HEK293T (cell line): ENCODE results near the gene LPCAT1.
"Not testable (repeated sequence)": the region's sequence is repeated elsewhere in the genome, so short reads cannot be mapped to it uniquely, and the experiment has no call there.

Experiments used
- CTCF ChIA-PET: fragments of 350-600 bp; formaldehyde crosslinking; extraction: SDS; loops from one replicate; lab custom pipeline; 2021; ENCODE audit warnings: antibody characterized with exemption, inconsistent platforms; lab: Yijun Ruan, JAX
- POLR2A ChIA-PET: fragments of 350-600 bp; formaldehyde crosslinking; extraction: SDS; loops from one replicate; lab custom pipeline; 2020; ENCODE audit warnings: antibody characterized with exemption, inconsistent platforms; lab: Yijun Ruan, JAX
- DNase-seq: peaks from one replicate; pipeline ENCODE4 v3.0.0; 2012; ENCODE audit warnings: mixed read lengths; ENCODE audit errors: extremely low spot score
- ARNT ChIP-seq: fragments of 450-650 bp; IDR thresholded peaks from 2 replicates; pipeline ENCODE4 v1.6.1; 2017; ENCODE audit warnings: mild to moderate bottlenecking
- BHLHE40 ChIP-seq: fragments of 450-650 bp; IDR thresholded peaks from 2 replicates; pipeline ENCODE4 v1.6.1; 2016; ENCODE audit warnings: mild to moderate bottlenecking, moderate library complexity, borderline replicate concordance
- CTBP1 ChIP-seq: fragments of 450-650 bp; IDR thresholded peaks from 2 replicates; pipeline ENCODE4 v1.6.1; 2016; ENCODE audit warnings: borderline replicate concordance
- FOXA1 ChIP-seq: fragments of 450-650 bp; IDR thresholded peaks from 2 replicates; pipeline ENCODE4 v1.6.1; 2016; ENCODE audit warnings: mild to moderate bottlenecking
- FOXK2 ChIP-seq: fragments of 450-650 bp; IDR thresholded peaks from 2 replicates; pipeline ENCODE4 v1.6.1; 2016; ENCODE audit warnings: mild to moderate bottlenecking
- FOXM1 ChIP-seq: fragments of 450-650 bp; IDR thresholded peaks from 2 replicates; pipeline ENCODE4 v1.6.1; 2017; ENCODE audit warnings: mild to moderate bottlenecking, borderline replicate concordance
- HDGF ChIP-seq: fragments of 450-650 bp; IDR thresholded peaks from 2 replicates; pipeline ENCODE4 v1.6.1; 2017; ENCODE audit warnings: antibody characterized with exemption, borderline replicate concordance
- L3MBTL2 ChIP-seq: fragments of 450-650 bp; conservative IDR thresholded peaks from 2 replicates; pipeline ENCODE4 v1.6.1; 2016; ENCODE audit warnings: mild to moderate bottlenecking
- LEF1 ChIP-seq: fragments of 450-650 bp; IDR thresholded peaks from 2 replicates; pipeline ENCODE4 v1.6.1; 2017; ENCODE audit warnings: mild to moderate bottlenecking, borderline replicate concordance
- NFRKB ChIP-seq: fragments of 450-650 bp; IDR thresholded peaks from 2 replicates; pipeline ENCODE4 v1.6.1; 2016; ENCODE audit warnings: mild to moderate bottlenecking, moderate library complexity
- PKNOX1 ChIP-seq: fragments of 450-650 bp; IDR thresholded peaks from 2 replicates; pipeline ENCODE4 v1.6.1; 2016
- SP1 ChIP-seq: fragments of 450-650 bp; IDR thresholded peaks from 2 replicates; pipeline ENCODE4 v1.6.1; 2017
- SUZ12 ChIP-seq: fragments of 450-650 bp; IDR thresholded peaks from 2 replicates; pipeline ENCODE4 v1.6.1; 2016; ENCODE audit warnings: mild to moderate bottlenecking
- TARDBP ChIP-seq: fragments of 450-650 bp; IDR thresholded peaks from 2 replicates; pipeline ENCODE4 v1.6.1; 2016
- ZNF384 ChIP-seq: fragments of 450-650 bp; IDR thresholded peaks from 2 replicates; pipeline ENCODE4 v1.6.1; 2016

LPCAT1 gene

GRCh38 chr5:1515311-1515920, 8.3 kb downstream of the LPCAT1 start:
- no peak for DNase-seq
- CTCF ChIA-PET: no interaction called here
- TF ChIP-seq SUZ12 (no peak), BHLHE40 (no peak), LEF1 (no peak), ARNT (no peak), FOXA1 (no peak), PKNOX1 (no peak)
- POLR2A ChIA-PET: interaction anchor here (1.5 kb wide), 1 partner anchor 8 kb away, joined by 5 read pairs; the partner anchor contains the start of gene LPCAT1

- DNase-seq, CTCF ChIA-PET: not testable (repeated sequence)
- POLR2A ChIA-PET: interaction anchor here (1.5 kb wide), 1 partner anchor 9 kb away, joined by 5 read pairs; the partner anchor contains the start of gene LPCAT1
Measured at GRCh38 chr5:1514819-1515310, 8.9 kb downstream of the LPCAT1 start.

- no peak for DNase-seq
- POLR2A ChIA-PET: interaction anchor here (1.5 kb wide), 1 partner anchor 10 kb away, joined by 5 read pairs; the partner anchor contains the start of gene LPCAT1
- TF ChIP-seq FOXM1: no peak
- no peak for TF ChIP-seq SP1
- TF ChIP-seq LEF1: no peak
- no peak for TF ChIP-seq HDGF
- no peak for TF ChIP-seq NFRKB
- no peak for TF ChIP-seq PKNOX1
- CTCF ChIA-PET: no interaction called here
Measured at GRCh38 chr5:1514027-1514818, 9.5 kb downstream of the LPCAT1 start.

- CTCF ChIA-PET: interaction anchor here (1.7 kb wide), 1 partner anchor 10 kb away, joined by 7 read pairs; no protein-coding TSS in a partner anchor
- TF ChIP-seq FOXA1 (no peak), ARNT (no peak), SUZ12 (no peak), NFRKB (no peak), TARDBP (no peak), HDGF (no peak)
- POLR2A ChIA-PET: no interaction called here
- DNase-seq: no peak
Measured at GRCh38 chr5:1513326-1514026, 10.3 kb downstream of the LPCAT1 start.

- POLR2A ChIA-PET: no interaction called here
- no peak for DNase-seq
- CTCF ChIA-PET: interaction anchor here (1.7 kb wide), 1 partner anchor 10 kb away, joined by 7 read pairs; no protein-coding TSS in a partner anchor
- TF ChIP-seq FOXA1: no peak
- TF ChIP-seq SP1: no peak
- no peak for TF ChIP-seq ARNT
- no peak for TF ChIP-seq L3MBTL2
- no peak for TF ChIP-seq CTBP1
- TF ChIP-seq FOXM1: no peak
- no peak for TF ChIP-seq PKNOX1
- no peak for TF ChIP-seq TARDBP
- no peak for TF ChIP-seq FOXK2
- no peak for TF ChIP-seq ZNF384
- TF ChIP-seq HDGF: no peak
- no peak for TF ChIP-seq BHLHE40
Measured at GRCh38 chr5:1512541-1513291, 11.0 kb downstream of the LPCAT1 start.
